Activated B cell treated with CpG ODN at 0.5 μM for 24 hours (primary cell): Measurements from ENCODE around the gene CRACDL. TPM values are rescaled to one million over a fixed set of nuclear protein-coding genes. Genes with fewer than 3 reads are reported as not detected.

ENCODE experiments used
- ATAC-seq: fragments of 200-7000 bp; cut with Tn5 transposase; one replicate; pipeline ENCODE4 v1.10.0; 2021; ENCODE audit warnings: low read depth, mild to moderate bottlenecking, moderate library complexity
- CTCF ChIA-PET: fragments of 350-600 bp; sonication (Branson Sonifier 250); formaldehyde crosslinking; loops from one replicate; lab custom pipeline; 2021; ENCODE audit warnings: antibody characterized with exemption; lab: Charles Lee
- POLR2A ChIA-PET: fragments of 350-600 bp; sonication (Branson Sonifier 250); formaldehyde crosslinking; loops from one replicate; lab custom pipeline; 2021; ENCODE audit warnings: antibody characterized with exemption; lab: Charles Lee
- DNase-seq: peaks from one replicate; pipeline ENCODE4 v3.0.0; 2022
- H3K27ac Mint-ChIP-seq: one replicate; pipeline ENCODE4 v1.8.0; 2020; ENCODE audit warnings: mixed read lengths
- H3K27me3 Mint-ChIP-seq: one replicate; pipeline ENCODE4 v1.8.0; 2021; ENCODE audit warnings: mixed read lengths
- H3K36me3 Mint-ChIP-seq: one replicate; pipeline ENCODE4 v1.8.0; 2021; ENCODE audit warnings: low read depth, mixed read lengths
- H3K4me1 Mint-ChIP-seq: one replicate; pipeline ENCODE4 v1.8.0; 2021; ENCODE audit warnings: mixed read lengths
- H3K4me3 Mint-ChIP-seq: one replicate; pipeline ENCODE4 v1.8.0; 2020; ENCODE audit warnings: mild to moderate bottlenecking, mixed read lengths
- H3K9me3 Mint-ChIP-seq: one replicate; pipeline ENCODE4 v1.8.0; 2020; ENCODE audit warnings: mixed read lengths
- intact Hi-C: fragments of 100-400 bp; cut with micrococcal nuclease; formaldehyde crosslinking; loops from one replicate; pipeline ENCODE4 v1.15.1; 2024
- total RNA-seq: library from RNA; stranded (reverse); gene quantifications from 2 replicates; pipeline ENCODE4 v1.2.3, GENCODE V29; 2022
- TF ChIP-seq, protein P1 (sequence below): fragments of 200-600 bp; IDR thresholded peaks from one replicate; pipeline ENCODE4 v1.8.0; 2022; ENCODE audit warnings: antibody characterized with exemption, mild to moderate bottlenecking

CRACDL gene
- total RNA-seq, 1 donor from 2014 or later, result not detected

DNA sequence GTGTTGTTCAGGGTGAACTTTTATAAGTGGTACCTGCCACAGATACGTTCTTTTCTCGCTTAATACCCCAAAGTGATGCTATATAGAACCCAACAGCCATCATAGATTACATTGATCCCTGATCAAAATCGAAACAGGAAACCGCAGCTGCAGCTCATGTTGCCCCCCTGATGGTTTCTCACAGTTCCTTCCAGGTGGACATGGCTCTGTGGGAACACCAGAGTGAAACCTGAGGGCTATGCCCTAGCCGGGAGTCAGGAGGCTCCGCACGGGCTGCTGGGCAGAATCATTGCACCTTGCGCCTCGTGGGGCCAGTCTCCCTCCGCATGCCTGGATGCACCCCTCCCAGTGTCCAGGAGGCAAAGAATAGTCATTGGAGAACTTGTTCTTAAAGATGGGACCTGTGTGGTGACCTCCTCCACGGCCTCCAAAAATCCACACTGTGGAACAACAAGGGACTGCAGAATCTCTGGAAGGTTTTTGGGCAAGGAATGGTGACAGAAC lies 61.8 kb downstream of the CRACDL start:
- no peak overlapping the region for H3K27ac Mint-ChIP-seq
- no peak for DNase-seq

DNA sequence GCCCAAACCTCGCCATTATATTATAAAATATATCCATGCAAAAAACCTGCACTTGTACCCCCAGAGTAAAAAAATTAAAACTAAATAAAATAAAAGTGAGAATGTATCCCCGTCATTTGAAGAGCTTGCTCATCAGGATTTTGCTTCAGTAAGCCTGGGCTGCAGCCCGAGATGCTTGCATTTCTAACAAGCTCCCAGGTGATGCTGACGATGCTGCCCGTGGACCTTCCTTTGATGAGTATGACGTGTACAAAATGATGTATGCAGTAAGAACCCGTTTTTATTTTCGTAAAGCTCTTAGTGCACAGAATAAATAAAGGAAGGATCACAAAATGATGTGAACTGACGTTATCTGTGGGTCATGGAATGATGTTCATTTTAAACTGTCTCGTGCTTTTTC lies 63.5 kb downstream of the CRACDL start:
- ChIA-PET POLR2A (no interaction called here), CTCF (no interaction called here)
- ATAC-seq (no peak), DNase-seq (no peak)
- no peaks in the 10 kb centered on the region for H3K27me3 Mint-ChIP-seq
- H3K27ac Mint-ChIP-seq, result no peak overlapping the region
- TF ChIP-seq, protein P1, sequence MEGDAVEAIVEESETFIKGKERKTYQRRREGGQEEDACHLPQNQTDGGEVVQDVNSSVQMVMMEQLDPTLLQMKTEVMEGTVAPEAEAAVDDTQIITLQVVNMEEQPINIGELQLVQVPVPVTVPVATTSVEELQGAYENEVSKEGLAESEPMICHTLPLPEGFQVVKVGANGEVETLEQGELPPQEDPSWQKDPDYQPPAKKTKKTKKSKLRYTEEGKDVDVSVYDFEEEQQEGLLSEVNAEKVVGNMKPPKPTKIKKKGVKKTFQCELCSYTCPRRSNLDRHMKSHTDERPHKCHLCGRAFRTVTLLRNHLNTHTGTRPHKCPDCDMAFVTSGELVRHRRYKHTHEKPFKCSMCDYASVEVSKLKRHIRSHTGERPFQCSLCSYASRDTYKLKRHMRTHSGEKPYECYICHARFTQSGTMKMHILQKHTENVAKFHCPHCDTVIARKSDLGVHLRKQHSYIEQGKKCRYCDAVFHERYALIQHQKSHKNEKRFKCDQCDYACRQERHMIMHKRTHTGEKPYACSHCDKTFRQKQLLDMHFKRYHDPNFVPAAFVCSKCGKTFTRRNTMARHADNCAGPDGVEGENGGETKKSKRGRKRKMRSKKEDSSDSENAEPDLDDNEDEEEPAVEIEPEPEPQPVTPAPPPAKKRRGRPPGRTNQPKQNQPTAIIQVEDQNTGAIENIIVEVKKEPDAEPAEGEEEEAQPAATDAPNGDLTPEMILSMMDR, result no peak
- intact Hi-C loops, result no loop called here
- no peak overlapping the region for H3K4me3 Mint-ChIP-seq
- H3K36me3 Mint-ChIP-seq, result no peaks in the 10 kb centered on the region
- H3K4me1 Mint-ChIP-seq, result no peaks in the 10 kb centered on the region
- H3K9me3 Mint-ChIP-seq, result no peaks in the 10 kb centered on the region

More for the DNA sequence above, 61.8 kb downstream of the CRACDL start:
- ATAC-seq, result no peak
- TF ChIP-seq, protein P1, result no peak
- H3K4me1 Mint-ChIP-seq, result no peaks in the 10 kb centered on the region
- H3K9me3 Mint-ChIP-seq, result no peaks in the 10 kb centered on the region
- ChIA-PET POLR2A (no interaction called here), CTCF (no interaction called here)
- H3K36me3 Mint-ChIP-seq, result no peaks in the 10 kb centered on the region
- intact Hi-C loops, result no loop called here
- peaks cover 3% of the 10 kb centered on the region for H3K27me3 Mint-ChIP-seq
- H3K4me3 Mint-ChIP-seq, result no peak overlapping the region

DNA sequence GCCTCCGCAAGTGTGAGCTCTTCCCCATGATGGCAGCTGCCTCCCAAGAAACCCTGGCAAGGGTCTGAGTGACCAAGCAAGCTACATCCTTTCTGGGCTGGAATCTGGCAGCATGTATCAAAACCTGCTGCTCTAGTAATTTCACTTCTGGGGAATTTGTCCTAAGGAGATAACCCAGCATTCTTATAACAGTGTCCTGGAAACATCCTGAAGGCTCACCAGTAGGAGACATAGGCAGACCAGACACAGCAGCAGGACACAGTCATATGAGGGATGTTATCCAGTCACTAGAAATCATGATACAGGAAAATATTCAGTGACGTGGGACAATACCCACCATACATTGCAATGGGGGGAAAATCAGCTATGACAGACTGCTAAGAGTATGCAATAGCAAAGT lies 64.5 kb downstream of the CRACDL start:
- Mint-ChIP-seq H3K27ac (no peak overlapping the region), H3K36me3 (no peaks in the 10 kb centered on the region), H3K9me3 (no peaks in the 10 kb centered on the region), H3K4me3 (no peak overlapping the region), H3K4me1 (no peaks in the 10 kb centered on the region), H3K27me3 (no peaks in the 10 kb centered on the region)
- POLR2A ChIA-PET, result no interaction called here
- TF ChIP-seq, protein P1, result no peak
- intact Hi-C loops, result no loop called here
- ATAC-seq, result no peak
- DNase-seq, result no peak
- CTCF ChIA-PET, result no interaction called here

DNA sequence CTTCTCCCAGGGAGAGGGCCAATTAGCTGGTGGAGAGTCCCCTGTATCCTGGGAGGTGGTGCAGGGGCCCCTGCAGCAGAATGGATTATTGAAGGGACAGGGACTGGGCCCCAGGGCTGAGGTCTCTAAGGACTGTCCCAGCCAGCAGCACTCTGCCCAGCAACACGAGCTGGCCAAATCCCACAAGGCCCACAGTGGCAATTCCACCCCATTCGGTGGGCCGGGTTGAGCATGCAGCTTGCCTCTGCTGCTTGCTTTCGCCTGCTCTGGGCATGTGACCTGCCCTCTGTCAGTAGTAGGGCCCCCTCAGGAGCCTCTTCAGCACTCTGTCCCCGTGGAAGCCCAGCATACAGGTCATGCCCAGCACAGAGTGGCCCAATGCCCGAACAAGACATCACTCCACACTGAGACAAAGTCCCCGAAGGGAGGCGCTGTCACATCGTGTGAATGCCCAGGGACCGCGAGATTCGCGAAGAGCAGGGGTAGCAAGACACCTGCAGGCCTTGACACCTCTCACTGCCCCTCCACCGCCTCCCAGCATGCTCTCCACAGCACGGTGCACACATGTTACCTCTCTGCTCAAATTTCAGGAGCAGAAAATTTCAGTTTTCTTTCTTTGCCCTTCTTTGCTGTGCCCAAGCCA lies 65.4 kb downstream of the CRACDL start:
- POLR2A ChIA-PET, result no interaction called here
- TF ChIP-seq, protein P1, result no peak
- DNase-seq (no peak), ATAC-seq (no peak)
- no peaks in the 10 kb centered on the region for H3K36me3 Mint-ChIP-seq
- CTCF ChIA-PET, result no interaction called here
- no peaks in the 10 kb centered on the region for H3K27me3 Mint-ChIP-seq
- no peak overlapping the region for H3K27ac Mint-ChIP-seq
- intact Hi-C loops, result no loop called here
- no peaks in the 10 kb centered on the region for H3K4me1 Mint-ChIP-seq
- no peaks in the 10 kb centered on the region for H3K9me3 Mint-ChIP-seq
- no peak overlapping the region for H3K4me3 Mint-ChIP-seq

DNA sequence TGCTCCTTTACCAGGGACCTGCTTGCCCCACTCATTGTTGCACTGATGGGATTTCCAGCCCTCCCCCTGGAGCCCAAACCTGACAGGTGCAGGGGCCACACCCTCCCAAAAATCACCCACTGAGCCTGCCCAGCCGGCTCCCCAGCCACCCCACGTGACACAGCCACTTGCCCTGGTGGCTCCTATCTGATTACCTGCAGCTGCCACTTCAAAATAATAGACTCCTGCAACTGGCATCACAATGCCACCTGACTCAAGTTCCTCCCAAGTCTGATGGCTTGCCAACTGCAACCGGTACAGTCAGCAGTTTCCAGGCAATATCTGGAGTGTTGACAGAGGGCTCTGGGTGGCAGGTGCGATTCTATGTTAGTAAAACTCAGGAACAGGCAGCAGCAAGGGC lies 66.2 kb downstream of the CRACDL start:
- no peak overlapping the region for H3K27ac Mint-ChIP-seq
- no peaks in the 10 kb centered on the region for H3K36me3 Mint-ChIP-seq
- intact Hi-C loops, result no loop called here
- ChIA-PET CTCF (no interaction called here), POLR2A (no interaction called here)
- TF ChIP-seq, protein P1, result no peak
- no peaks in the 10 kb centered on the region for H3K4me1 Mint-ChIP-seq
- no peaks in the 10 kb centered on the region for H3K27me3 Mint-ChIP-seq
- no peak overlapping the region for H3K4me3 Mint-ChIP-seq
- no peak for ATAC-seq
- H3K9me3 Mint-ChIP-seq, result no peaks in the 10 kb centered on the region
- DNase-seq, result no peak
